ENCODE results near the gene MMAB. TPM values are rescaled to one million over a fixed set of nuclear protein-coding genes. Genes with fewer than 3 reads are reported as not detected.

The MMAB gene
- total RNA-seq, 1 experiment from 2014 or later, result 97.6 TPM

DNA sequence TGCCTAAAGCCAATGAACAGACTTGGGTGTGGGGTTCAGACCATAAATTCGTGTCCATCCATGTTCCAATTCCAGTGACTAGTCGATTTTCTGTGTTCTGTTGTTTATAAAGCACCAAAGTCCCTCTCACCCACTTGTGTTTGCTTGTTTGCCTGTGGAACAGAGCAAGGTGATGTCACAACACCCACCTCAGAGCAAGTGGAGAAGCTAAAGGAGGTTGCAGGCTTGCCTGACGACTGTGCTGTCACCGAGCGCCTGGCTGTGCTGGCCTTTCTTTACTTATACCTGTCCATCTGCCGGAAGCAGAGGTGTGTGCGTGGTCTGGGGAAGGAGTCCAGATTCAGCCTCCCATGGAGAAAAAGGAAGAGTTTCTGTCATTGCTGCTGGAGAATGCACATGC, 6.3 kb upstream of the MMAB start:
- TF ChIP-seq, protein P1, sequence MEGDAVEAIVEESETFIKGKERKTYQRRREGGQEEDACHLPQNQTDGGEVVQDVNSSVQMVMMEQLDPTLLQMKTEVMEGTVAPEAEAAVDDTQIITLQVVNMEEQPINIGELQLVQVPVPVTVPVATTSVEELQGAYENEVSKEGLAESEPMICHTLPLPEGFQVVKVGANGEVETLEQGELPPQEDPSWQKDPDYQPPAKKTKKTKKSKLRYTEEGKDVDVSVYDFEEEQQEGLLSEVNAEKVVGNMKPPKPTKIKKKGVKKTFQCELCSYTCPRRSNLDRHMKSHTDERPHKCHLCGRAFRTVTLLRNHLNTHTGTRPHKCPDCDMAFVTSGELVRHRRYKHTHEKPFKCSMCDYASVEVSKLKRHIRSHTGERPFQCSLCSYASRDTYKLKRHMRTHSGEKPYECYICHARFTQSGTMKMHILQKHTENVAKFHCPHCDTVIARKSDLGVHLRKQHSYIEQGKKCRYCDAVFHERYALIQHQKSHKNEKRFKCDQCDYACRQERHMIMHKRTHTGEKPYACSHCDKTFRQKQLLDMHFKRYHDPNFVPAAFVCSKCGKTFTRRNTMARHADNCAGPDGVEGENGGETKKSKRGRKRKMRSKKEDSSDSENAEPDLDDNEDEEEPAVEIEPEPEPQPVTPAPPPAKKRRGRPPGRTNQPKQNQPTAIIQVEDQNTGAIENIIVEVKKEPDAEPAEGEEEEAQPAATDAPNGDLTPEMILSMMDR (conservative IDR thresholded peaks at IDR 0.05; ENCODE audit: low read depth, low read length), result no peak
- TF ChIP-seq EZH2 (IDR thresholded peaks at IDR 0.05; ENCODE audit: borderline replicate concordance, low read depth, low read length, poor library complexity, severe bottlenecking), result no peak

DNA sequence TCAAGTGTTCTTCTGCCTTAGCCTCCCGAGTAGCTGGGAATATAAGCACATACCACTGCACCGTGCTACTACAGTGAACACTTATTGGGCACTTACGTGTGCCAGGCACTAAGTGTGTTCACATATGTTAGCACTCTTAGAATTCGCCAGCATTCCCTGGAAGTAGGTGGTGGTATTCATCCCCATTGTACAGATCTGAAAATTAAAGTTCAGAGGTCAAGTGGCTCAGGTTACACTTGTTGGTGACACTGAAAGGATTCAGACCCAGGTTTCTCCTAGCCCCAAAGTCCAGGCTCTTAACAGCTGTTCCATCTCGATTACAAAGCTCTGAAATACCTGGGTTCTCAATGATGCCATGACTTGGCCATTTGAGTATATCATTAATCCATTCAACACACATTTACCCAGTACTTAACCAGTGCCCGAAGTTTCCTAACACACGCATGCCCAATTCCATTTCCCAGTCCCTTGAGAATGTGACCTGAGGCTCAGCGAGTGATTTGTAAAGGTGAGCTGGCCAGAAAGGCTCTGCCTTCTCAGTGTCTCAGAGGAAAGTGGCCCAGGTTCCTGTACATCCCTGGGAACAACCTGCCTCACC, 5.1 kb upstream of the MMAB start:
- POLR2A ChIA-PET (ENCODE audit: low non-redundant PET), result no interaction called here
- intact Hi-C loops (cut with micrococcal nuclease; ENCODE audit: unreplicated experiment), result no loop called here
- BruUV-seq (replicated peaks), result no TSS peak
- H3K27me3 ChIP-seq (replicated peaks; ENCODE audit: insufficient read depth, low read depth, low read length, poor library complexity), result no peaks in the 10 kb centered on the region
- CTCF ChIA-PET, result interaction anchor here (0.6 kb wide), 1 partner anchor 50 kb away, joined by 3 read pairs; no protein-coding TSS in a partner anchor
- no peak overlapping the region for H3K27ac ChIP-seq (ENCODE audit: low read depth, low read length, poor library complexity, severe bottlenecking)
- H3K9me3 ChIP-seq (ENCODE audit: low read depth, low read length, poor library complexity, severe bottlenecking), result no peaks in the 10 kb centered on the region
- peaks cover 4% of the 10 kb centered on the region for H3K4me1 ChIP-seq (ENCODE audit: insufficient read depth, low read length, poor library complexity, severe bottlenecking)
- no peak for DNase-seq (ENCODE audit: low spot score)
- no peak overlapping the region for H3K4me3 ChIP-seq (ENCODE audit: low read depth, low read length, poor library complexity, severe bottlenecking)
- H3K36me3 ChIP-seq (ENCODE audit: insufficient read depth, low read length, poor library complexity, severe bottlenecking), result peaks cover 73% of the 10 kb centered on the region
- no peak for TF ChIP-seq EZH2 (IDR thresholded peaks at IDR 0.05; ENCODE audit: borderline replicate concordance, low read depth, low read length, poor library complexity, severe bottlenecking)
- TF ChIP-seq, protein P1 (conservative IDR thresholded peaks at IDR 0.05; ENCODE audit: low read depth, low read length), result no peak

More for the DNA sequence above, 6.3 kb upstream of the MMAB start:
- POLR2A ChIA-PET (ENCODE audit: low non-redundant PET), result no interaction called here
- DNase-seq (ENCODE audit: low spot score), result no peak
- intact Hi-C loops (cut with micrococcal nuclease; ENCODE audit: unreplicated experiment), result no loop called here
- Histone ChIP-seq H3K9me3 (ENCODE audit: low read depth, low read length, poor library complexity, severe bottlenecking) (no peaks in the 10 kb centered on the region), H3K4me1 (ENCODE audit: insufficient read depth, low read length, poor library complexity, severe bottlenecking) (peaks cover 2% of the 10 kb centered on the region), H3K36me3 (ENCODE audit: insufficient read depth, low read length, poor library complexity, severe bottlenecking) (peaks cover 82% of the 10 kb centered on the region), H3K4me3 (ENCODE audit: low read depth, low read length, poor library complexity, severe bottlenecking) (no peak overlapping the region), H3K27me3 (replicated peaks; ENCODE audit: insufficient read depth, low read depth, low read length, poor library complexity) (no peaks in the 10 kb centered on the region), H3K27ac (ENCODE audit: low read depth, low read length, poor library complexity, severe bottlenecking) (no peak overlapping the region)
- no TSS peak for BruUV-seq (replicated peaks)
- CTCF ChIA-PET, result no interaction called here

DNA sequence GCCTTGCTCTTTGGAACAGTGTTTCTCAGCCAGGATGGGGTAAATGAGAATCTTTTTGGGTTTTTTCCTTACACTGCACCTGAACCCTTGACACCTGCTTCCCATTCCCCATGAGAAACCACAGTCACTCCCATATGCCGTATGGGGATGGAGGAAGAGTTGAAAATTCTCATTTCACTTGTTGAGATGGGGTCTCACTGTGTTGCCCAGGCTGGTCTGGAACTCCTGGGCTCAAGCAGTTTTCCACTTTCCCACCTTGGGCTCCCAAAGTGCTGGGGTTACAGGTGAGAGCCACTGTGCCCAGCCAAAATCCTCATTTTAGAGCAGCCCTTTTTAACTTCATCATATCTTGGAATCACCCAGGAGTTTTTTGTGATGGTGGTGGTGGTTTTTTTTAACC, 4.0 kb upstream of the MMAB start:
- Histone ChIP-seq H3K4me1 (ENCODE audit: insufficient read depth, low read length, poor library complexity, severe bottlenecking) (peaks cover 4% of the 10 kb centered on the region), H3K9me3 (ENCODE audit: low read depth, low read length, poor library complexity, severe bottlenecking) (no peaks in the 10 kb centered on the region), H3K27me3 (replicated peaks; ENCODE audit: insufficient read depth, low read depth, low read length, poor library complexity) (no peaks in the 10 kb centered on the region), H3K4me3 (ENCODE audit: low read depth, low read length, poor library complexity, severe bottlenecking) (no peak overlapping the region), H3K36me3 (ENCODE audit: insufficient read depth, low read length, poor library complexity, severe bottlenecking) (peaks cover 68% of the 10 kb centered on the region), H3K27ac (ENCODE audit: low read depth, low read length, poor library complexity, severe bottlenecking) (no peak overlapping the region)
- no TSS peak for BruUV-seq (replicated peaks)
- ChIA-PET POLR2A (ENCODE audit: low non-redundant PET) (no interaction called here), CTCF (no interaction called here)
- TF ChIP-seq EZH2 (IDR thresholded peaks at IDR 0.05; ENCODE audit: borderline replicate concordance, low read depth, low read length, poor library complexity, severe bottlenecking), result no peak
- TF ChIP-seq, protein P1 (conservative IDR thresholded peaks at IDR 0.05; ENCODE audit: low read depth, low read length), result no peak
- intact Hi-C loops (cut with micrococcal nuclease; ENCODE audit: unreplicated experiment), result no loop called here
- no peak for DNase-seq (ENCODE audit: low spot score)
